Measurements from ENCODE around the gene TANK. TPM values are rescaled to one million over a fixed set of nuclear protein-coding genes. Genes with fewer than 3 reads are reported as not detected.
A peak's percentile ranks its signal among the peaks of the same experiment; 100 is the strongest.

The TANK gene
- total RNA-seq, 1 experiment from 2014 or later = 35.9 TPM

- ChIA-PET CTCF (no interaction called here), POLR2A (ENCODE audit: low non-redundant PET) (no interaction called here)
- intact Hi-C loops (cut with micrococcal nuclease; ENCODE audit: unreplicated experiment) = no loop called here
- Histone ChIP-seq H3K4me3 (ENCODE audit: low read depth, low read length, poor library complexity, severe bottlenecking) (no peak overlapping the region), H3K27me3 (replicated peaks; ENCODE audit: insufficient read depth, low read depth, low read length, poor library complexity) (no peaks in the 10 kb centered on the region), H3K36me3 (ENCODE audit: insufficient read depth, low read length, poor library complexity, severe bottlenecking) (peaks cover 11% of the 10 kb centered on the region), H3K9me3 (ENCODE audit: low read depth, low read length, poor library complexity, severe bottlenecking) (no peaks in the 10 kb centered on the region), H3K4me1 (ENCODE audit: insufficient read depth, low read length, poor library complexity, severe bottlenecking) (peaks cover 9% of the 10 kb centered on the region), H3K27ac (ENCODE audit: low read depth, low read length, poor library complexity, severe bottlenecking) (no peak overlapping the region)
- BruUV-seq (replicated peaks) = no TSS peak
- no peak for DNase-seq (ENCODE audit: low spot score)
- TF ChIP-seq CTCF (conservative IDR thresholded peaks at IDR 0.05; ENCODE audit: low read depth, low read length) (no peak), EZH2 (IDR thresholded peaks at IDR 0.05; ENCODE audit: borderline replicate concordance, low read depth, low read length, poor library complexity, severe bottlenecking) (no peak)
Measured at GRCh38 chr2:161158882-161159281, 1.3 kb upstream of the TANK start.

DNA sequence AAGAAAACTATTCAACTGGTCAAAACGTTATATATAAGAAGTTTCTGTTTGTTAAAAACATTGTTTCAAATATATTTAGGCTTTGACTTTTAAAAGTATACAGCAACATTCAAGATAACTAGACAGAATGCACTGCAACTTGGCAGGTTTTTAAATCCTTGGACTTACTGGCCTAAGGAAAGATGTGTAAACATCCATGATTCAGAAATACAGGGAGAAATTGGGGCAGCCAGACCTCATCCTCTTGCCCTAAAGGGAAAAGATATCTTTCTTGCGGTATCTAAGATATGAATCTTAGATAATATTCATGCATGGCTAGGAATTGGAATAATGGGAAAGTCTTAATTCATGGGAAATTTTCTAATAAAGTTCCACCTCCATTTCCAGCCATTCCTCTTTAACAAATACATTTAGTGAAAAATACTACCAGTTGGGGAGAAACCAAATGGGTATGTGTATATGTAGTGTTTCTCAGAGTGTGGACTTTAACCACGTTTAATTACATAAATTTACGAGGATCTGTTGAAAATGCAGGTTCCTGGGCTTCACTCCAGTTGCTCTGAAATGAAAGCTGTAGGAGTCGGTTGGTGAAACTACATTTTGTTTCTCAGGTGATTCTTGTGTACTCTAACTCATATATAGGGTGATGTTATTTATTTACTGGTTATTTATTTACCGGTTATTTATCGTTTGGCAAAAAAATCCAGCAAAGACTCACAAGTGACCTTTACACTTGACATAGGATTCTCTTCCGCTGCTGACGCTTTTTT is 587 bp upstream of the TANK start:
- no peak for DNase-seq (ENCODE audit: low spot score)
- no peaks in the 10 kb centered on the region for H3K9me3 ChIP-seq (ENCODE audit: low read depth, low read length, poor library complexity, severe bottlenecking)
- H3K27ac ChIP-seq (ENCODE audit: low read depth, low read length, poor library complexity, severe bottlenecking) = peak overlapping the region; percentile 85
- peak overlapping the region; percentile 64 for H3K4me3 ChIP-seq (ENCODE audit: low read depth, low read length, poor library complexity, severe bottlenecking)
- H3K36me3 ChIP-seq (ENCODE audit: insufficient read depth, low read length, poor library complexity, severe bottlenecking) = peaks cover 16% of the 10 kb centered on the region
- CTCF ChIA-PET = no interaction called here
- no peak for TF ChIP-seq EZH2 (IDR thresholded peaks at IDR 0.05; ENCODE audit: borderline replicate concordance, low read depth, low read length, poor library complexity, severe bottlenecking)
- TF ChIP-seq CTCF (conservative IDR thresholded peaks at IDR 0.05; ENCODE audit: low read depth, low read length) = no peak
- no TSS peak for BruUV-seq (replicated peaks)
- peaks cover 9% of the 10 kb centered on the region for H3K4me1 ChIP-seq (ENCODE audit: insufficient read depth, low read length, poor library complexity, severe bottlenecking)
- intact Hi-C loops (cut with micrococcal nuclease; ENCODE audit: unreplicated experiment) = no loop called here
- no peaks in the 10 kb centered on the region for H3K27me3 ChIP-seq (replicated peaks; ENCODE audit: insufficient read depth, low read depth, low read length, poor library complexity)
- POLR2A ChIA-PET (ENCODE audit: low non-redundant PET) = no interaction called here

- intact Hi-C loops (cut with micrococcal nuclease; ENCODE audit: unreplicated experiment) = no loop called here
- Histone ChIP-seq H3K4me3 (ENCODE audit: low read depth, low read length, poor library complexity, severe bottlenecking) (peak overlapping the region; percentile 64), H3K9me3 (ENCODE audit: low read depth, low read length, poor library complexity, severe bottlenecking) (no peaks in the 10 kb centered on the region), H3K36me3 (ENCODE audit: insufficient read depth, low read length, poor library complexity, severe bottlenecking) (peaks cover 16% of the 10 kb centered on the region), H3K27ac (ENCODE audit: low read depth, low read length, poor library complexity, severe bottlenecking) (peak overlapping the region; percentile 85), H3K27me3 (replicated peaks; ENCODE audit: insufficient read depth, low read depth, low read length, poor library complexity) (no peaks in the 10 kb centered on the region), H3K4me1 (ENCODE audit: insufficient read depth, low read length, poor library complexity, severe bottlenecking) (peaks cover 9% of the 10 kb centered on the region)
- TF ChIP-seq CTCF (conservative IDR thresholded peaks at IDR 0.05; ENCODE audit: low read depth, low read length) = no peak
- TF ChIP-seq EZH2 (IDR thresholded peaks at IDR 0.05; ENCODE audit: borderline replicate concordance, low read depth, low read length, poor library complexity, severe bottlenecking) = no peak
- BruUV-seq (replicated peaks) = TSS peak; percentile 38
- ChIA-PET CTCF (no interaction called here), POLR2A (ENCODE audit: low non-redundant PET) (no interaction called here)
- no peak for DNase-seq (ENCODE audit: low spot score)
Measured at GRCh38 chr2:161161074-161161706, 962 bp downstream of the TANK start.
